ENCODE data around the gene SYNDIG1.

GRCh38 chr20:24618739-24619138, 149.3 kb downstream of the SYNDIG1 start:
- TF ChIP-seq, protein P1, sequence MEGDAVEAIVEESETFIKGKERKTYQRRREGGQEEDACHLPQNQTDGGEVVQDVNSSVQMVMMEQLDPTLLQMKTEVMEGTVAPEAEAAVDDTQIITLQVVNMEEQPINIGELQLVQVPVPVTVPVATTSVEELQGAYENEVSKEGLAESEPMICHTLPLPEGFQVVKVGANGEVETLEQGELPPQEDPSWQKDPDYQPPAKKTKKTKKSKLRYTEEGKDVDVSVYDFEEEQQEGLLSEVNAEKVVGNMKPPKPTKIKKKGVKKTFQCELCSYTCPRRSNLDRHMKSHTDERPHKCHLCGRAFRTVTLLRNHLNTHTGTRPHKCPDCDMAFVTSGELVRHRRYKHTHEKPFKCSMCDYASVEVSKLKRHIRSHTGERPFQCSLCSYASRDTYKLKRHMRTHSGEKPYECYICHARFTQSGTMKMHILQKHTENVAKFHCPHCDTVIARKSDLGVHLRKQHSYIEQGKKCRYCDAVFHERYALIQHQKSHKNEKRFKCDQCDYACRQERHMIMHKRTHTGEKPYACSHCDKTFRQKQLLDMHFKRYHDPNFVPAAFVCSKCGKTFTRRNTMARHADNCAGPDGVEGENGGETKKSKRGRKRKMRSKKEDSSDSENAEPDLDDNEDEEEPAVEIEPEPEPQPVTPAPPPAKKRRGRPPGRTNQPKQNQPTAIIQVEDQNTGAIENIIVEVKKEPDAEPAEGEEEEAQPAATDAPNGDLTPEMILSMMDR (IDR thresholded peaks at IDR 0.05) = no peak
- TF ChIP-seq POLR2A (IDR thresholded peaks at IDR 0.05) (no peak), EP300 (IDR thresholded peaks at IDR 0.05) (no peak)

Data from tibial nerve (tissue), 4 donors.